Hypothalamus (tissue), 51 donors: ENCODE data around the gene SLC16A10.
A peak's percentile ranks its signal among the peaks of the same experiment; 100 is the strongest.
"Not testable (repeated sequence)": the region's sequence is repeated elsewhere in the genome, so short reads cannot be mapped to it uniquely, and the experiment has no call there.

ENCODE experiments used
- DNase-seq, 51 donors: peaks; one replicate each; lab custom pipeline; 2025; lab: John Stamatoyannopoulos, UW

The SLC16A10 gene

GRCh38 chr6:111122458-111123286, 35.4 kb downstream of the SLC16A10 start:
- DNase-seq = no peak

DNA sequence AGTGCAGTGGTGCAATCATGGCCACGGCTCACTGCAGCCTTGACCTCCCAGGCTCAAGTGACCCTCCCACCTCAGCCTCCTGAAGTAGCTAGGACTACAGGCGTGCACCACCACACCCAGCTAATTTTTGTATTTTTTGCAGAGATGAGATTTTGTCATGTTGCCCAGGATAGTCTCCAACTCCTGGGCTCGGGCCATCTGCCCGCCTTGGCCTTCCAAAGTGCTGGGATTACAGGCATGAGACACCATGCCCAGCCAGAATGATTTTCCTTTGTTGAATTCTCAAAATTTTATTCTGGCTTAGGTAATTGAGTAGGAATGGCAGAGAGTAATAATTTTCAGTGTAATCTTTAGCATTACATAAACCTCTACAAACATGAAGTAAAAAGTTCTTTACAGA, 37.1 kb downstream of the SLC16A10 start:
- DNase-seq = no peak

DNA sequence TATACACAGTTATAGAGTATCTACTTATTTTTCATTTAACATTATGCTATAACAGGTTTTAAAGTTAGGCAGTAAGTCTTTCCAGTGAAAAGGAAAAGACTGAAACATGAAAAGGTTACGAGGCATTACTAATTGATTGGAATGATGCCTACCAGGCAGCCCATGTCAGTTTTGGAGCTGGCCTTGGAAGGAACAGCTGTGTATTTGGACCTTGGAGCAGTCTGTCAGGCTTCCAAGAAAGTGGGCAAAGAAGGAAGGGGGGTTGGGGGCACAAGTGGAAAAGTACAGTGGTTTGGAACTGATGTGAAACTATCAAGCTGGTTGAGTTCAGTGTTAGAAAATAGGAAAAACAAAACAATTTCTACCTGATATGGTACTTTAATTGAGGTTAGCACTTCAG, 41.7 kb downstream of the SLC16A10 start:
- DNase-seq = peak in 16 of 51 donors; percentile 0 to 30 (median 8)

GRCh38 chr6:111131018-111131417, 43.7 kb downstream of the SLC16A10 start:
- DNase-seq = not testable (repeated sequence)

DNA sequence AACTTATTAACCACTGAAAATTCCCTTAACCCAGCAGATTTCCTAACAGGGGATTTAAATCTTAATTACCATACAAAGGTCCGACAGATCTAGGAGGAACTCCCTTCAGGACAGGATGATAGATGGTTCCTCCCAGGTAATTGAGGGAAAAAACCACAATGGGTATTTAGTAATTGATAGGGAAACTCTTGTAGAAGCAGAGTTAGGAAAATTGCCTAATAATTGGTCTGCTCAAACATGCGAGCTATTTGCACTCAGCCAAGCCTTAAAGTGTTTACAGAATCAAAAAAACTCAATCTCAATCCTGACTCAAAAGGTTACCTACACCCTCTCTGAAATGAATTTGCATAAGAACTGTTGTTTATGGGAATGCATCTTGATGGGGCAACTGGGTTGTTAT, 45.4 kb downstream of the SLC16A10 start:
- not testable (repeated sequence) for DNase-seq

DNA sequence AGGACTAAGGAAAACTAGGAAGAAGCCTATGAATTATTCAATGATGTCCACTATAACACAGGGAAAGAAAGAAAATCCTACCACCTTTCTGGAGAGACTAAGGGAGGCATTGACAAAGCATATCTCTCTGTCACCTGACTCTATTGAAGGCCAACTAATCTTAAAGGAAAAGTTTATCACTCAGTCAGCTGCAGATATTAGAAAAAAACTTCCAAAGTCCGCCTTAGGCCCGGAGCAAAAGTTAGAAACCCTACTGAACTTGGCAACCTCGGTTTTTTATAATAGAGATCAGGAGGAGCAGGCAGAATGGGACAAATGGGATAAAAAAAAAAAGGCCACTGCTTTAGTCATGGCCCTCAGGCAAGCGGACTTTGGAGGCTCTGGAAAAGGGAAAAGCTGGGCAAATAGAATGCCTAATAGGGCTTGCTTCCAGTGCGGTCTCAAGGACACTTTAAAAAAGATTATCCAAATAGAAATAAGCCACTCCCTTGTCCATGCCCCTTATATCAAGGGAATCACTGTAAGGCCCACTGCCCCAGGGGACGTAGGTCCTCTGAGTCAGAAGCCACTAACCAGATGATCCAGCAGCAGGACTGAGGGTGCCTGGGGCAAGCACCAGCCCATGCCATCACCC, 47.0 kb downstream of the SLC16A10 start:
- DNase-seq = not testable (repeated sequence)

DNA sequence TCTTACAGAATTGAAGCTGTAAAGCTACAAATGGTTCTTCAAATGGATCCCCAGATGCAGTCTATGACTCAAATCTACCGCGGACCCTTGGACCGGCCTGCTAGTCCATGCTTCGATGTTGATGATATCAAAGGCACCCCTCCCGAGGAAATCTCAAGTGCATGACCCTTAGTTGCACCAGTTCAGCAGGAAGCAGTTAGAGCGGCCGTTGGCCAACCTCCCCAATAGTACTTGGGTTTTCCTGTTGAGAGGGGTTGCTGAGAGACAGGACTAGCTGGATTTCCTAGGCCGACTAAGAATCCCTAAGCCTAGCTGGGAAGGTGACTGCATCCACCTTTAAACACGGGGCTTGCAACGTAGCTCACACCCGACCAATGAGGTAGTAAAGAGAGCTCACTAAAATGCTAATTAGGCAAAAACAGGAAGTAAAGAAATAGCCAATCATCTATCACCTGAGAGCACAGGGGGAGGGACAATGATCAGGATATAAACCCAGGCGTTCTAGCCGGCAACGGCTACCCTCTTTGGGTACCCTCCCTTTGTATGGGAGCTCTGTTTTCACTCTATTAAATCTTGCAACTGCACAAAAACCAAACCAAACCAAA, 50.3 kb downstream of the SLC16A10 start:
- DNase-seq = not testable (repeated sequence)

GRCh38 chr6:111147440-111147839, 60.1 kb downstream of the SLC16A10 start:
- DNase-seq = no peak

DNA sequence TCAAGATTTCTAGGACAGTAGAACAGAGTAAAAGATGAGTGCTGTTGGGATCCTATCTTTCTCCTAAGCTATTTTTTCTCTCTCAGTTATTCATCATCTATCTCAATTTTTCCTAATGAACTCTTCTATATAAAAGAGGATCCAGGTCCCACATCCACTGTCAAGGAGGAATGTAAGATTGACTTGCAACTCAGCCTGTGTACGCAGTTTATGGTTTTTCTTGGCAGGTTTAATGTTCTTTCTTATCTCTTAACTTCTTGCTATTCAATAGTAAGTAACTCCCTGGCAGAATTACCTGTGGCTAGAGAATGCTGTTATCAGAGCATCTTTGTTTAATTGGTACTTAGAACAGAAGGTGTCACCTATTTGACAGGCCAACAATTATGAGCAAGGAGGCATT, 60.8 kb downstream of the SLC16A10 start:
- DNase-seq = no peak

DNA sequence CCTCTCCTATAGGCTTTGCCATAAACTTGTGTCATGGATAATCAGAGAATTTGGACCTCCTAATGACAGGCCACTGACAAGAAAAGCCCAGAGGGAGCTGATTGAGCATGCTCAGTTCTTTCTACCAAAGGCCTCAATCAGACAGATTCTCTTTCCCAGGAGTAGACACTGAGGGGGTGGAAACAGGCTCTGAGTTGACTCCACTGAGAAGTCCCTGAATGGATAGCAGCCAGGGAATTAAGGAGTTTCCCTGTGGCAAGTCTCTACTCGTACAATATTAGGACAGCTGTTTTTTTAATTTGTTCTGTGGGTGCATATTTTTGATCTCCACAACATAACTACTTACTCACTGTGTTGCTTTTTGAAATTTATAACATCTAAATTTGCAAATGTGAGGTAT, 63.3 kb downstream of the SLC16A10 start:
- no peak for DNase-seq

- DNase-seq = no peak
Measured at GRCh38 chr6:111154981-111155380, 67.7 kb downstream of the SLC16A10 start.

GRCh38 chr6:111157412-111157811, 70.1 kb downstream of the SLC16A10 start:
- DNase-seq = no peak

GRCh38 chr6:111159633-111160032, 72.3 kb downstream of the SLC16A10 start:
- no peak for DNase-seq

DNA sequence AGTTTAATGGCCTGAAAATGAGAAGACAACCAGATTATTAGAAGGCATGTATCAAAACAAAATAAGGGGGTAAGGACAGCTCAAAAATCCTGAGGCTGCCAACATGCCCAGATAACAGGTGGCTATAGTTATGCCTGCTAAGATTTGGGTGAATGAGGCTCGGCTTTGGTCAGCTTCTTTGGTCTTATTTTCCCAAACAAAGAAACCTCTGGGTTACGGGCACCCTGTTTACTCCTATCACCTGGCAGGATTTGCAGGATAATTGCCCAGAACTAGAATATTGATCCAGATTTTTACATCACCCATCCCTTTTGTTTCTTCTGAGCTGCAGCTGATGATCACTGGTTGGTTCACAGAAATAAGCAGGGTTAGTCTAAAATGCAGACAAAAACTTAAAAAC, 74.3 kb downstream of the SLC16A10 start:
- no peak for DNase-seq

GRCh38 chr6:111162504-111162903, 75.2 kb downstream of the SLC16A10 start:
- DNase-seq = no peak

DNA sequence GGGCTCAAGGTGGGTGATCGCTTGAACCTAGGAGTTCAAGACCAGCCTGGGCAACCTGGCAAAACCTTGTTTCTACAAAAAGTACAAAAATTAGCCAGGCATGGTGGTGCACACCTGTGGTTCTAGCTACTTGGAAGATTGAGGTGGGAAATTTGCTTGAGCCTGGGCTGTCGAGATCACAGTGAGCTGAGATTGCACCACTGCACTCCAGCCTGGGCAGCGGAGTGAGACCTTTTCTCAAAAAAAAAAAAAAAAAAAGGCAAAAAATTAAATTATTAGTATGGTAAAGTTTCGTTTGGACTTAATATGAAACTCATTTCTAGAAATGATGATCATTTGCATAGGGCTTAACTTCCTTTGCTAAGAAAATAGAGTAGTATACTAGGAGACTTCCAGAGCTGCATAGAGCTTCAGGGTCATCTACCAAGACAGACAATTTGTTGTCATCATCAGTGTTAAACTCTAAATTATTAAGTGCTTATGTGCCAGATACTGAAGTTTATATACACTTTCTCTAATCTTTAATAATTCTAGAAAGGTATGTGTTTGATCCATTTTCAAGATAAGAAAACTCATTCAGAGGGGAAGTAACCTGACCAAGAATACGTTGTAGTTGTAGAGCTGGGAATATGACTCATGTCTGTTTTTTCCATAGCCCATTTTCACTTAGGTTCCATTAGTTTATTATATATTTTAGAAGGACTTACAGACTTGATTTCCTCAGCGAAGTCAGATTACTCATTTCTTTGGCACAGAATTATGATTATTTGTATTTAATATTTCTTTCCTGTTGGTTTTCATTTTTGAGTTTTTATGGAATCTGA, 84.5 kb downstream of the SLC16A10 start:
- no peak for DNase-seq

GRCh38 chr6:111172563-111172962, 85.3 kb downstream of the SLC16A10 start:
- no peak for DNase-seq

GRCh38 chr6:111173341-111173740, 86.0 kb downstream of the SLC16A10 start:
- DNase-seq = no peak

DNA sequence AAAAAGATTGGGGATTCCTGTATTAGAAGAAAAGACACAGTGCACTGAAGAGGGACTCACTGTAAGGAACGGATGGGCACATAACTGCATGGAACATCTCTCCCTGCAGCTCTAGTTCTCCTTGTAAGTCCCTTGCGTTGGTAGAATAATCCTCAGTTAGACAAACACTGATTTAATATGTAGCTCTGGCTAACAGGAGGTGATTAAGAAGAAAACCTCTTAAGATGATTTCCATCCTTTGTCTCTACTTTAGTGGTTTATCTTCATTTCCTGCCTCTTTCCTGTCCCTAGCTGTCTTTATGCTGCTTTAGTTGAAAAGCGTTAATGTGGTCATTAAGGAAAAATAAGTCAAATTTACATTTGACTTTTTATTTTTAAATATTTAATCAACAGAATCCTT, 86.6 kb downstream of the SLC16A10 start:
- no peak for DNase-seq

DNA sequence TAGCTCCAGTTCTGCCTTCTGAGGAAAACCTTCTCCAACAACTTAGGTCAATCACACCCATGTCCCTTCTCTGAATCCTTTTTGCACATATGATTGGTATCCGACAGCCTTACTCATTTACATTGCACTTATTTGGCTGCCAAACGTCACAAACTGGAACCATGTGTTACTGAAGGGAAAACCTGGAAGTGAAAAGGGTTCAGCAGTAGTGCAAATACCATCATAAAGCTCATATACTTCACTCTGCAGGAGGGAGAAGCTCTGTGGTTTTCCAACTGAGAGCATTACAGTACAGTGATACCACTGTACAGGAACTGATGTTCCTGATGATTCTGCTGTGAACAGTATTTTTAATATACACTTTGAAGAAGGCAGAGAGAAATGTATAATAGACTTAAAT, 87.8 kb downstream of the SLC16A10 start:
- DNase-seq = no peak
